ENCODE measurements around the gene NUDT4. TPM values are rescaled to one million over a fixed set of nuclear protein-coding genes. Genes with fewer than 3 reads are reported as not detected.

The NUDT4 gene
- total RNA-seq, 1 experiment from 2014 or later: 51.0 TPM

DNA sequence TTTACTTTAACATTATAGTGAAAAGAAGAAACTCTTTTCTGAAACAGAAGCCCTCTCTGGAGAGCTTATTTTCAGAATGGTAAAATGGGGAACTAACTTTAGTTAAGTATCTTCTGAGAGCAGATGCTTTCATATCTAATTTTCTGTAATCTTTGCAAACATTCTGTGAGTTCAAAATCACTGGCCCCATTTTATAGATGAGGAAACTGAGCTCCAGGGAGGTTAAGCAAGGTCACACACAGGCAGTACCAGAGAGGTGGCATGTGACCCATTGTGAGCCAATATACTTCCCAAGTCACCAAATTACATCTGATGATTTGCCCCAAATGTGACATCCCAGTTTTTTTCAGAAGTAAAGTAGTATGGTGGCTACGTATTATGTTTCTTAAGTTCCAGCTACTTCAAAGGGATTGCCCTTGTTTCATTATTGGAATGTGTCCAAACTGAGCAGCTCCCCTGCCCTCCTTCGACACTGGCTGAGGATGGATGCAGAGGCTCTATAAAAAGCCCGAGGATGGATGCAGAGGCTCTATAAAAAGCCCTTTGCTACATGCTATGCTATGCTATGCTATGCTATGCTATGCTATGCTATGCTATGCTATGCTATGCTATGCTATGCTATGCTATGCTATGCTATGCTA lies 36.2 kb upstream of the NUDT4 start:
- no TSS peak for BruUV-seq (replicated peaks)
- intact Hi-C loops (cut with micrococcal nuclease; ENCODE audit: unreplicated experiment): no loop called here
- no peaks in the 10 kb centered on the region for H3K79me2 ChIP-seq (ENCODE audit: low read depth)

DNA sequence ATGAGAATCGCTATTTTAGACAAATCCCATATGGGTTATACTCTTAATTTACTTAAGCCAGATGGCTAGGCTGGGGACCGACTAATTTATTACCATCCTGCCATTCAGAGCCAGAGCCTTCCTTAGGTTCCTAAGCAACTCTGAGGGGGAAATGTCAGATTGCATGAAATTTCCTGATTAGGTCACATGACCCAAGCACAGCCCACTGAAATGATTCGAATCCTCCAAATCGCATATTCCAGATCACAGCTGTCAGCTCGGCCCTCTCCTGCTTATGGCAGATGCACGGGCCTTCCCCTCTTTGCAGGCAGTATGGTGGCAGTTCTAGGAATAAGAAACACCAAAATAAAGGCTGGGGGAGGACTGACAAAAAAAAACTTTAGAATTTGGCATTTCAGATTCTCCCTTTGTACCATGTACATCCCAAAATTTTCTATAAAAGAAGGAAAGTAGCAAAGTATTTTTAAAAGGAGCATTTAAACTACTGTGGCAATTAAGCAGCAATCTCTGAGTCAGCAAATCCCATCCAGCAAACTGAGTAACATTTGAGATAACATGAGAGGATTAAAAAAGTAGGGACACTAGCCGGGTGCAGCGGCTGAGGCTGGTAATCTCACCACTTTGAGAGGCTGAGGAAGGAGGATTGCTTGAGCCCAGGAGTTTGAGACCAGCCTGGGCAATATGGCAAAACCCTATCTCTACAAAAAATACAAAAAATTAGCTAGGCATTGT lies 30.5 kb upstream of the NUDT4 start:
- H3K4me3 ChIP-seq: no peak overlapping the region
- H3K79me2 ChIP-seq (ENCODE audit: low read depth): no peaks in the 10 kb centered on the region
- H3K4me1 ChIP-seq (replicated peaks; ENCODE audit: insufficient read depth): no peaks in the 10 kb centered on the region
- H3K27me3 ChIP-seq (ENCODE audit: insufficient read depth, low read depth): no peaks in the 10 kb centered on the region
- H3K9me2 ChIP-seq (ENCODE audit: insufficient read depth): no peaks in the 10 kb centered on the region
- ChIA-PET CTCF (no interaction called here), POLR2A (ENCODE audit: unreplicated experiment) (no interaction called here)
- no peak for TF ChIP-seq EZH2 (IDR thresholded peaks at IDR 0.05; ENCODE audit: low read depth)
- DNase-seq: no peak
- H3K27ac ChIP-seq: no peak overlapping the region
- H3K4me2 ChIP-seq: no peak overlapping the region
- H4K20me1 ChIP-seq (ENCODE audit: insufficient read depth): no peaks in the 10 kb centered on the region
- intact Hi-C loops (cut with micrococcal nuclease; ENCODE audit: unreplicated experiment): no loop called here
- no TSS peak for BruUV-seq (replicated peaks)
- no peak overlapping the region for H2AFZ ChIP-seq
- H3F3A ChIP-seq (ENCODE audit: insufficient read depth, low read depth): no peaks in the 10 kb centered on the region
- no peaks in the 10 kb centered on the region for H3K36me3 ChIP-seq (ENCODE audit: low read depth)
- H3K9me3 ChIP-seq (ENCODE audit: insufficient read depth, low read depth): no peaks in the 10 kb centered on the region

More for the DNA sequence above, 36.2 kb upstream of the NUDT4 start:
- Histone ChIP-seq H3K27me3 (ENCODE audit: insufficient read depth, low read depth) (no peaks in the 10 kb centered on the region), H3K4me3 (no peak overlapping the region), H3K36me3 (ENCODE audit: low read depth) (no peaks in the 10 kb centered on the region), H3K9me2 (ENCODE audit: insufficient read depth) (no peaks in the 10 kb centered on the region), H3F3A (ENCODE audit: insufficient read depth, low read depth) (no peaks in the 10 kb centered on the region), H3K4me1 (replicated peaks; ENCODE audit: insufficient read depth) (no peaks in the 10 kb centered on the region), H3K9me3 (ENCODE audit: insufficient read depth, low read depth) (no peaks in the 10 kb centered on the region), H3K27ac (no peak overlapping the region), H3K4me2 (no peak overlapping the region), H4K20me1 (ENCODE audit: insufficient read depth) (no peaks in the 10 kb centered on the region), H2AFZ (no peak overlapping the region)
- POLR2A ChIA-PET (ENCODE audit: unreplicated experiment): no interaction called here
- CTCF ChIA-PET: no interaction called here
- no peak for DNase-seq
- TF ChIP-seq EZH2 (IDR thresholded peaks at IDR 0.05; ENCODE audit: low read depth): no peak
- TF ChIP-seq, protein P1, sequence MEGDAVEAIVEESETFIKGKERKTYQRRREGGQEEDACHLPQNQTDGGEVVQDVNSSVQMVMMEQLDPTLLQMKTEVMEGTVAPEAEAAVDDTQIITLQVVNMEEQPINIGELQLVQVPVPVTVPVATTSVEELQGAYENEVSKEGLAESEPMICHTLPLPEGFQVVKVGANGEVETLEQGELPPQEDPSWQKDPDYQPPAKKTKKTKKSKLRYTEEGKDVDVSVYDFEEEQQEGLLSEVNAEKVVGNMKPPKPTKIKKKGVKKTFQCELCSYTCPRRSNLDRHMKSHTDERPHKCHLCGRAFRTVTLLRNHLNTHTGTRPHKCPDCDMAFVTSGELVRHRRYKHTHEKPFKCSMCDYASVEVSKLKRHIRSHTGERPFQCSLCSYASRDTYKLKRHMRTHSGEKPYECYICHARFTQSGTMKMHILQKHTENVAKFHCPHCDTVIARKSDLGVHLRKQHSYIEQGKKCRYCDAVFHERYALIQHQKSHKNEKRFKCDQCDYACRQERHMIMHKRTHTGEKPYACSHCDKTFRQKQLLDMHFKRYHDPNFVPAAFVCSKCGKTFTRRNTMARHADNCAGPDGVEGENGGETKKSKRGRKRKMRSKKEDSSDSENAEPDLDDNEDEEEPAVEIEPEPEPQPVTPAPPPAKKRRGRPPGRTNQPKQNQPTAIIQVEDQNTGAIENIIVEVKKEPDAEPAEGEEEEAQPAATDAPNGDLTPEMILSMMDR (conservative IDR thresholded peaks at IDR 0.05): no peak

DNA sequence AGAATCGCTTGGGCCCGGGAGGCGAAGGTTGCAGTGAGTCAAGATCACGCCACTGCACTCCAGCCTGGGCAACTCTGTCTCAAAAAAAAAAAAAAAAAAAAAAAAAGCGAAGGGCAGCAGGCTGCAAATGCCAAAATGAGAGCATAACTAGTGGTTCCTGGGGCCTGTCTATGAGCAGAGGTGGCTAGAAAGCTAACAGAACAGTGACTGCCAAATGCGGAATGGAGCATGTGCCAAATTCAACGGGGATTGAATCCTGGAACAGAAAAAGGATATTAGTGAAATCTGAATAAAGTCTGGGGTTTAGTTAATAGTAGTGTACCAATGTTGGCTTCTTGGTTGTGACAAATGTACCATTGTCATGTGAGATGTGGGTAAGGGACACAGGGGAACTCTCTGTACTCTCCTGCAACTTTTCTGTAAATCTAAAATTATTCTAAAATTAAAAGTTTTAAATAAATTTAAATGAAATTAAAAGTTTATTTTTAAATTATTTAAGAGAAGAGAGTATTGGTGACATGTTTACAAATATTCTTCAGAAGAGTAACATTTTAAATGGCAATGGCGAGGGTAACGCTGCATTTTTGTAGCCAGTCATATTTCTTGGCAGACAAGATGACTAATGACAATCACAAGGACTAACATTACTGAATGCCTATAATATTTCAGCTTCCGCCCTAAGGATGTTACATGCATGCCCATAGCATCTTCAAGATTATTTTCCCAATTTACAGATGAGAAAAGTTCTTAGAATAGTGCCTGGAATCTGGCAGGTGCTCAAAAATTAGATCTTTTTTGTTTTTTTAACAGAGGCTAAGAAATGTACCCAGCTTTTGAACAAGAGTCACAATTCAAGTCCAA lies 28.9 kb upstream of the NUDT4 start:
- no peak overlapping the region for H3K27ac ChIP-seq
- H4K20me1 ChIP-seq (ENCODE audit: insufficient read depth): no peaks in the 10 kb centered on the region
- H3K27me3 ChIP-seq (ENCODE audit: insufficient read depth, low read depth): no peaks in the 10 kb centered on the region
- H3K9me2 ChIP-seq (ENCODE audit: insufficient read depth): no peaks in the 10 kb centered on the region
- no peak overlapping the region for H3K4me3 ChIP-seq
- intact Hi-C loops (cut with micrococcal nuclease; ENCODE audit: unreplicated experiment): no loop called here
- no peaks in the 10 kb centered on the region for H3K36me3 ChIP-seq (ENCODE audit: low read depth)
- no peak overlapping the region for H2AFZ ChIP-seq
- H3F3A ChIP-seq (ENCODE audit: insufficient read depth, low read depth): no peaks in the 10 kb centered on the region
- no peaks in the 10 kb centered on the region for H3K79me2 ChIP-seq (ENCODE audit: low read depth)
- H3K9me3 ChIP-seq (ENCODE audit: insufficient read depth, low read depth): no peaks in the 10 kb centered on the region
- CTCF ChIA-PET: no interaction called here
- no peak for DNase-seq
- BruUV-seq (replicated peaks): no TSS peak
- no peak overlapping the region for H3K4me2 ChIP-seq
- no peaks in the 10 kb centered on the region for H3K4me1 ChIP-seq (replicated peaks; ENCODE audit: insufficient read depth)
- POLR2A ChIA-PET (ENCODE audit: unreplicated experiment): no interaction called here
- TF ChIP-seq, protein P1 (conservative IDR thresholded peaks at IDR 0.05): no peak

Data from PC-9 (cell line).